Measurements from ENCODE around the gene SFXN4.

DNA sequence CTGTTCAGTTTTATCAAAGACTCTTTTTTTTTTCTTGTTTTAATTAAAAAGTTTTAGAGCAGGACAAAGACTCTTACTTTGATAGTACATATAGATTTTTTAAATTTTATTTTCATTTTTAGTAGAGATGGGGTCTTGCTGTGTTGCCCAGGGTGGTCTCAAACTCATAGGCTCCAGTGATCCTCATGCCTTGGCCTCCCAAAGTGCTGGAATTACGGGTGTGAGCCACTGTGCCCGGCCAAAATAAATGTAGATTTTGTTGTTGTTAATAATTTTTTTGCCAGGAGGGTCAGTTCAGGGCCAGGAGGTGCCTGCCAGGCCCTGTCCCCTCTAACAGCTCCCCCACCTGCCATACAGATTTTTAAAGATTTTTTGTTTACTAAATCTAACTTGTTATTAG, 44.6 kb downstream of the SFXN4 start:
- TF ChIP-seq POLR2A (IDR thresholded peaks at IDR 0.05): no peak
- TF ChIP-seq, protein P1, sequence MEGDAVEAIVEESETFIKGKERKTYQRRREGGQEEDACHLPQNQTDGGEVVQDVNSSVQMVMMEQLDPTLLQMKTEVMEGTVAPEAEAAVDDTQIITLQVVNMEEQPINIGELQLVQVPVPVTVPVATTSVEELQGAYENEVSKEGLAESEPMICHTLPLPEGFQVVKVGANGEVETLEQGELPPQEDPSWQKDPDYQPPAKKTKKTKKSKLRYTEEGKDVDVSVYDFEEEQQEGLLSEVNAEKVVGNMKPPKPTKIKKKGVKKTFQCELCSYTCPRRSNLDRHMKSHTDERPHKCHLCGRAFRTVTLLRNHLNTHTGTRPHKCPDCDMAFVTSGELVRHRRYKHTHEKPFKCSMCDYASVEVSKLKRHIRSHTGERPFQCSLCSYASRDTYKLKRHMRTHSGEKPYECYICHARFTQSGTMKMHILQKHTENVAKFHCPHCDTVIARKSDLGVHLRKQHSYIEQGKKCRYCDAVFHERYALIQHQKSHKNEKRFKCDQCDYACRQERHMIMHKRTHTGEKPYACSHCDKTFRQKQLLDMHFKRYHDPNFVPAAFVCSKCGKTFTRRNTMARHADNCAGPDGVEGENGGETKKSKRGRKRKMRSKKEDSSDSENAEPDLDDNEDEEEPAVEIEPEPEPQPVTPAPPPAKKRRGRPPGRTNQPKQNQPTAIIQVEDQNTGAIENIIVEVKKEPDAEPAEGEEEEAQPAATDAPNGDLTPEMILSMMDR (IDR thresholded peaks at IDR 0.05): no peak

Measured in gastroesophageal sphincter (tissue), 3 donors.